H7 (cell line): Measurements from ENCODE around the gene PRRX2. TPM values are rescaled to one million over a fixed set of nuclear protein-coding genes. Genes with fewer than 3 reads are reported as not detected.
A peak's percentile ranks its signal among the peaks of the same experiment; 100 is the strongest.
"Not testable (repeated sequence)": the region's sequence is repeated elsewhere in the genome, so short reads cannot be mapped to it uniquely, and the experiment has no call there.

ENCODE experiments used
- DNase-seq: peaks from one replicate; pipeline ENCODE4 v3.0.0; 2012
- H3K27me3 ChIP-seq: 2 replicates; pipeline ENCODE4 v1.6.0; 2011; ENCODE audit warnings: mild to moderate bottlenecking, low read length; ENCODE audit not compliant: control insufficient read depth, insufficient read depth
- H3K36me3 ChIP-seq: replicated peaks from 2 replicates; pipeline ENCODE4 v1.5.1; 2011; ENCODE audit warnings: low read length; ENCODE audit not compliant: control insufficient read depth, insufficient read depth
- H3K4me3 ChIP-seq: 2 replicates; pipeline ENCODE4 v1.5.1; 2011; ENCODE audit warnings: low read depth, mild to moderate bottlenecking, control low read depth, low read length, moderate library complexity; ENCODE audit not compliant: insufficient read depth
- total RNA-seq: library from RNA; depleted of rRNA; stranded (reverse); fragments of >200 nt; shearing (Covaris generic); gene quantifications from 2 replicates; pipeline ENCODE4 v1.2.3, GENCODE V29; 2014

The PRRX2 gene
- total RNA-seq, 1 experiment from 2014 or later, result 12.7 TPM

- DNase-seq, result no peak
- Histone ChIP-seq H3K4me3 (no peak overlapping the region), H3K27me3 (no peaks in the 10 kb centered on the region), H3K36me3 (no peaks in the 10 kb centered on the region)
These were observed 80.8 kb downstream of the PRRX2 start for GRCh38 chr9:129746092-129746777.

- Histone ChIP-seq H3K4me3 (no peak overlapping the region), H3K27me3 (no peaks in the 10 kb centered on the region), H3K36me3 (no peaks in the 10 kb centered on the region)
- no peak for DNase-seq
These were observed 82.8 kb downstream of the PRRX2 start for GRCh38 chr9:129748249-129748648.

DNA sequence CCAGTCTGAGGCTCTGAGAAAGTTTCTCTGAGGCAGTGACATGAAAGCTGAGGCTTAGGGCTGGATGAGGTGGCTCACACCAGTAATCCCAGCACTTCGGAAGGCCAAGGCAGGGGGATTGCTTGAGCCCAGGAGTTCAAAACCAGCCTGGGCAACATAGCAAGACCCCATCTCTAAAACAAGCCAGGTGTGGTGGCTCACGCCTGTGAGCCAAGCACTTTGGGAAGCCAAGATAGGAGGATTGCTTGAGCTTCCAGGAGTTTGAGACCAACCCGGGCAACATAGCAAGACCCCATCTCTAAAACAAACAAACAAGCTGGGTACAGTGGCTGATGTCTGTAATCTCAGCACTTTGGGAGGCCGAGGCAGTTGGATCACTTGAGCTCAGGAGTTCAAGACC is 83.6 kb downstream of the PRRX2 start:
- H3K36me3 ChIP-seq, H3K27me3 ChIP-seq, H3K4me3 ChIP-seq, DNase-seq: not testable (repeated sequence)

DNA sequence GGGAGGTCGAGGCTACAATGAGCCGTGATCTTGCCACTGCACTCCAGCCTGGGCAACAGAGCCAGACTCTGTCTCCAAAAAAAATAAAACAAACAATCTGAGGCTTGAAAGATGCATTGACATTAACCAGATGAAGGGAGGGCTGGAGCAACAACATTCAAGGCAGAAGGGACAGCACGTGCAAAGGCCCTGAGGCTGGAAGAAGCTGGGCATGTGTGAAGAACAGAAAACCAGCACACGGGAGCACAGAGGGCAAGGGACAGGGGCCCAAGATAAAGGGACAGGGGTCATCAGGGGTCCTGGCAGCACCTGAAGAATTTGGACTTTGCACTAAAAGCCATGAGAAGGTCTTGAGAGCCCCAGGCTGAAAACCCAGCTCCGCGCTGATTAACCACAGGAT is 84.1 kb downstream of the PRRX2 start:
- H3K27me3 ChIP-seq, result no peaks in the 10 kb centered on the region
- DNase-seq, result no peak
- H3K36me3 ChIP-seq, result no peaks in the 10 kb centered on the region
- H3K4me3 ChIP-seq, result no peak overlapping the region

- no peaks in the 10 kb centered on the region for H3K36me3 ChIP-seq
- H3K27me3 ChIP-seq, result no peaks in the 10 kb centered on the region
- H3K4me3 ChIP-seq, result no peak overlapping the region
- no peak for DNase-seq
These were observed 84.7 kb downstream of the PRRX2 start for GRCh38 chr9:129750013-129750638.

- no peak for DNase-seq
- Histone ChIP-seq H3K36me3 (no peaks in the 10 kb centered on the region), H3K27me3 (no peaks in the 10 kb centered on the region), H3K4me3 (no peak overlapping the region)
These were observed 86.7 kb downstream of the PRRX2 start for GRCh38 chr9:129751841-129752801.

DNA sequence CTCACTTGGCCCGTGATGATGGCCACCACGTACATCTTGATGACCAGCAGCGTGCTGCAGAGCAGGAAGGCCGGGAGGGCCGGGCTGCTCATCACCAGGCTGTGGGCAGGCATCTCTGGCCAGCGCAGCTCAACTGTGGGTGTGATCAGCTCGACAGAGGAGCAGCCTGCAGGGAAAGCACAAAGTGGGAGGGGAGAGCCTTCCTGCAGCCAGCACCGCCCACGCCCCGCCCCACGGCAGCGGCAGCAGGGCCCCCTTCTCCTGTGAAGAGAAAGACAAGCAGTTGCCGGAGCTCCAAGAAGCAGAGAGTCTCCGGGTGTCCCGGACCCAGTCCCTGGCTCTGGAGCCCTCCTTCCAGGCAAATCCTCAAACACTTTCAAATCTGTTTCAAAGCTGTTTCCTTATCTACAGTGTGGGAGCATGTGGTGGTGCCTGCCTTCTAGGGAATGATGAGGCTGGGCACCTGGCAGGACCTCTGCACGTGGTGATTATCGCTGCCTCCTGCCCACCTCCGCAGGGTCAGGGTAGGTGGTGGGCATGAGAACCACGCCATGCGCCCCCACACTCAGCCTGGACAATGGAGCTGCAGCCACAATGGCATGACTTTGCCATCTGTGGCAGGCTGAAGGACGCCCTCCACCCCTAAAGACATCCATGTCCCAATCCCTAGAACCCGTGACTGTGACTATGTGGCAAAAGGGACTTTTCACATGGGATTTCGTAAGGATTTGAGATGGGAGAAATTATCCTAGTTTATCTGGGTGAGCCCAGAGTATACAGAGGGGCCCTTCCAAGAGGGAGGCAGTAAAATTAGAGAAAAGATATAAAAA is 87.7 kb downstream of the PRRX2 start, which contains the start of gene PTGES:
Gene PTGES, minus strand, starts transcription at position 143 of the 830 bp plus-strand sequence. Its CDS starts 30 bp downstream, at position 113.
- DNase-seq, result peak; percentile 90
- Histone ChIP-seq H3K4me3 (no peak within 1 kb of the TSS), H3K27me3 (no peaks in the 10 kb centered on the region), H3K36me3 (no peaks in the 10 kb centered on the region)

GRCh38 chr9:129755151-129755550 is 89.7 kb downstream of the PRRX2 start:
- Histone ChIP-seq H3K36me3 (no peaks in the 10 kb centered on the region), H3K27me3 (no peaks in the 10 kb centered on the region), H3K4me3 (no peak overlapping the region)
- DNase-seq, result no peak

DNA sequence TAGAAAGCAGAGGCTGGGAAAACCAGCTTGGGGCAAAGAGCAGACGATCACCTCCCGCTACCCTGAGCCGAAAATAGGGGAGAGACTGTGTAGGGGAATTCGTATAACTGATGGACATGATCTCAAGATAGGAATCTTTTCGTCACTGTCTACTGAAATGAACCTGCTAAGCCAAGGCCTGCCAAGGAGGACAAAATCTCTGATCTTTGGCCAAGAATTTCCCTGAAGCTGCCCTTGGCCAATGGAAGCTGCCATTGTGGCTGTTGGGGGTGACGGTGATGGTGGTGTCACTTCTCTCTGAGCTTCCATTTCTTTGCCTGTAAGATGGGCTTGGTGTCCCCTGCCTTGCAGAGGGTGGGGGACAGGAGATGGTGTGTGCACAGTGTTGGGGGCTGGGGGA is 90.7 kb downstream of the PRRX2 start:
- no peaks in the 10 kb centered on the region for H3K36me3 ChIP-seq
- no peaks in the 10 kb centered on the region for H3K27me3 ChIP-seq
- no peak overlapping the region for H3K4me3 ChIP-seq
- DNase-seq, result no peak

DNA sequence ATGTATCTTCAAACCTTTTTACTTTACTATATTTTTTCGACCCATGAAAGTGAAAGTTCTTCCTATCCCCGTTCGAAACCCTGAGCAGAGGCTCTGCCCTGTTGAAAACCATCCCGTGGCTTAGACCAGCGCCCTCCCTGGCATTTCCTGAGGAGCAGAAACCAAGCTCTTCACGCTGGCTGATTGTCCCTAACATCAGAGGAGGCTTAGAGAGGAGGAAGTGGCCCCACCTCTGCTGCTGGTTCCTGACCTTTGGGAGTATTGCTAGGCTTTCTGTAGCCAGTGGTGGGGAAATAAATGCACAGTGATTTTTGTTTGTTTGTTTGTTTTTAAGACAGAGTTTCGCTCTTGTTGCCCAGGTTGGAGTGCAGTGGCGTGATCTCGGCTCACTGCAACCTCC is 91.6 kb downstream of the PRRX2 start:
- DNase-seq, result no peak
- no peak overlapping the region for H3K4me3 ChIP-seq

DNA sequence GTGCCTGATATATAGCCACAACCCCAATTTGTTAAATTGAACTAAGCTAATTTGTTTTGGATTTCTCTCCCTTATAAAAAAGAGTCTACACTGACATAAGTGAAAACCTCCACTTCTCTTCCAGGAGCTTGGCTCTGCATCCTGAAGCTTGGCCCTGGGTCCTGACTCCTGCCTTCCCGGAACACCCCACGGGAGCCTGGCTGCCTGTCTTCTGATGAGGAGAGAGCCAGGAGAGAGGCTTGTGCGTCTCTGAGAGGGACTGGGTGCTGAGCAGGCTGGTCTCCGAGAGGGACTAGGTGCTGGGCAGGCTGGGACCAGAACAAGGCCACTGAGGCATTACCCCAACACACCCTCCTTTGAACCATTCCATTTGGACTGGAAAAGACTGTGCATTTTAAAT is 93.9 kb downstream of the PRRX2 start:
- no peaks in the 10 kb centered on the region for H3K27me3 ChIP-seq
- H3K36me3 ChIP-seq, result no peaks in the 10 kb centered on the region
- no peak overlapping the region for H3K4me3 ChIP-seq
- no peak for DNase-seq

More for the DNA sequence above, 91.6 kb downstream of the PRRX2 start:
- no peaks in the 10 kb centered on the region for H3K36me3 ChIP-seq
- no peaks in the 10 kb centered on the region for H3K27me3 ChIP-seq

DNA sequence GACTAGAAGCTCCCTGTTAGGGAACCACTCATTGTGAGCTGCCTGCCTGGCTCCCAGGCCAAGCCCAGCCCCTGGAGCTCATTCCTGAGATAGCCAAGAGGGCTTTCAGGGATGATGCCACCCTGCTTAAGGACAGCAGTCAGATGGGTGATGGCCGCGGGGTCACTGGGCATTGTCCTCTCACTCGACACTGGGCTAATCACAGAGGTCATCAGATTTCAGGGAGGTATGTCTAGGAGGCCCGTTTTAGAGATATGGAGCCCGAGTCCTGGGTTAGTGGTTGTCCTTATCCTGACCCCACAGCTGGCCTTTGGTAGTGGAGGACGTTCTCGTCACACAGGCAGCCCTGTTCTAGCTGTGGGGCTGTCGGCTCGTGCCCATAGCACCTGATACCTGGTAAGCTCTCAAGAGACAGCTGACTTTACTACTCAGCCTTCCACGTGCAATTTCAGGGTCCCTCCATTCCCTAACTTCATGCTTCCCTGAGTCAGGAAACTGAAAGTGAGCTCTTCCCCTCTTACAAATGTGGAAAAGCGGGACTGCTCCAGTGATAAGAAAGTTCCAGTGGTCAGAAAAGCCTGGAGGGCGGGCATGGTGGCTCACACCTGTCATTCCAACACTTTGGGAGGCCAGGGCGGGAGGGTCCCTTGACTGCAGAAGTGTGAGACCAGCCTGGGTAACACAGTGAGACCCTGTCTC is 94.5 kb downstream of the PRRX2 start:
- no peaks in the 10 kb centered on the region for H3K36me3 ChIP-seq
- H3K4me3 ChIP-seq, result no peak overlapping the region
- DNase-seq, result no peak
- no peaks in the 10 kb centered on the region for H3K27me3 ChIP-seq

DNA sequence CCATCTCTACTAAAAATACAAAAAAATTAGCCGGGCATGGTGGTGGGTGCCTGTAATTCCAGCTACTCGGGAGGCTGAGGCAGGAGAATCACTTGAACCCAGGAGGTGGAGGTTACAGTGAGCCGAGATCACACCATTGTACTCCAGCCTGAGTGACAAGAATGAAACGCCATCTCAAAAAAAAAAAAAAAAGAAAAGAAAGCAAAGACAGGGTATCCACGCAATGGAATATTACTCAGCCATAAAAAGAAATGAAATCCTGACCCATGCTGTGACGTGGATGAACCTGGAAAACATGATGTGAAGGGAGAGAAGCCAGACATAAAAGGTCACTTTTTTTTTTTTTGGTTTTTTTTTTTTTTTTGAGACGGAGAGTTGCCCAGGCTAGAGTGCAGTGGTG is 95.3 kb downstream of the PRRX2 start:
- H3K4me3 ChIP-seq, H3K27me3 ChIP-seq, H3K36me3 ChIP-seq, DNase-seq: not testable (repeated sequence)
